Suprapubic skin (tissue), 4 donors: ENCODE results near the gene GPR132. TPM values are rescaled to one million over a fixed set of nuclear protein-coding genes. Genes with fewer than 3 reads are reported as not detected.

ENCODE experiments used
- DNase-seq, 2 donors: peaks; one replicate each; pipeline ENCODE4 v3.0.0-alpha.2; 2019; ENCODE audit warnings: low spot score in 2 of 2
- H3K27ac ChIP-seq: fragments of 200-600 bp; sonication (generic); one replicate; pipeline ENCODE4 v1.5.1; 2019
- H3K27me3 ChIP-seq: fragments of 200-600 bp; sonication (generic); one replicate; pipeline ENCODE4 v1.5.1; 2019
- H3K36me3 ChIP-seq: fragments of 200-600 bp; sonication (generic); one replicate; pipeline ENCODE4 v1.5.1; 2019
- H3K4me1 ChIP-seq: fragments of 200-600 bp; sonication (generic); one replicate; pipeline ENCODE4 v1.5.1; 2019
- H3K4me3 ChIP-seq: fragments of 200-600 bp; sonication (generic); one replicate; pipeline ENCODE4 v1.5.1; 2019; ENCODE audit warnings: mild to moderate bottlenecking
- H3K9me3 ChIP-seq: fragments of 200-600 bp; sonication (generic); one replicate; pipeline ENCODE4 v1.5.1; 2019
- EP300 ChIP-seq: sonication (generic); formaldehyde crosslinking; IDR thresholded peaks from one replicate; pipeline ENCODE4 v1.6.1; 2017; ENCODE audit warnings: antibody characterized with exemption
- POLR2A ChIP-seq, 2 donors: fragments of 450-650 bp; IDR thresholded peaks; one replicate each; pipeline ENCODE4 v1.6.1; 2017; ENCODE audit warnings: antibody characterized with exemption in 2 of 2, mild to moderate bottlenecking in 2 of 2, moderate library complexity in 2 of 2
- POLR2AphosphoS5 ChIP-seq, 3 donors: sonication (generic); formaldehyde crosslinking; IDR thresholded peaks; one replicate each; pipeline ENCODE4 v1.6.1; 2017; ENCODE audit warnings: antibody characterized with exemption in 3 of 3
- WGBS: methylation state at CpG from one replicate; pipeline ENCODE4 v1.1.5; 2018; 5-methylcytosine and 5-hydroxymethylcytosine counted together
- total RNA-seq, 4 donors: library from RNA; depleted of rRNA; stranded (reverse); fragments of >200 nt; gene quantifications; one replicate each; pipeline ENCODE4 v1.1.0, GENCODE V29; 2016
- TF ChIP-seq, protein P1 (sequence below), 2 donors: fragments of 200-600 bp in 1 of 2; fragments of 450-650 bp in 1 of 2; sonication (generic) in 1 of 2; IDR thresholded peaks; one replicate each; pipeline ENCODE4 v1.5.1; 2016 to 2019; ENCODE audit warnings: antibody characterized with exemption in 2 of 2, mild to moderate bottlenecking in 1 of 2, moderate library complexity in 1 of 2

GPR132 gene
- total RNA-seq, 4 donors from 2014 or later, result 0.95 to 2.7 (median 1.3) TPM

DNA sequence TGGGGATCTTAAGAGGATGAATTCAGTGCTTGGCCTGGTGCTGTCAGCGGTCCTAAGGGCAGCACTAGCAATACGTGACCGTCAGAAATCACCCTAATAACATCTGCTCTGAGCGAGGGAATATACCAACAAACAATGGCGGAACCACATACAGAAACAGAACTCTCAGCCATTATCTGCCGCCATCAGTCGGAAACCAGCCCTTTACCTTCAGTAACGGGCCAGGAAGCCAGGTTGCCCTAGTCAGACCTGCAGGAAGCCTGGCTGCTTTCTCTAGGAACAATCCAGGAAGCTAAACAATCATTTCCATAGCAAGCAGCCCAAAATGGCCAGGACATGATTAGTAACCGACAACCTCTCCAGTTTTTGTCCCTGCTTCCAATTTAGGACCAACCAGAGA is 50.0 kb downstream of the GPR132 start:
- TF ChIP-seq POLR2A (IDR thresholded peaks at IDR 0.05) (no peak), POLR2AphosphoS5 (IDR thresholded peaks at IDR 0.05) (no peak), EP300 (no peak)
- TF ChIP-seq, protein P1, sequence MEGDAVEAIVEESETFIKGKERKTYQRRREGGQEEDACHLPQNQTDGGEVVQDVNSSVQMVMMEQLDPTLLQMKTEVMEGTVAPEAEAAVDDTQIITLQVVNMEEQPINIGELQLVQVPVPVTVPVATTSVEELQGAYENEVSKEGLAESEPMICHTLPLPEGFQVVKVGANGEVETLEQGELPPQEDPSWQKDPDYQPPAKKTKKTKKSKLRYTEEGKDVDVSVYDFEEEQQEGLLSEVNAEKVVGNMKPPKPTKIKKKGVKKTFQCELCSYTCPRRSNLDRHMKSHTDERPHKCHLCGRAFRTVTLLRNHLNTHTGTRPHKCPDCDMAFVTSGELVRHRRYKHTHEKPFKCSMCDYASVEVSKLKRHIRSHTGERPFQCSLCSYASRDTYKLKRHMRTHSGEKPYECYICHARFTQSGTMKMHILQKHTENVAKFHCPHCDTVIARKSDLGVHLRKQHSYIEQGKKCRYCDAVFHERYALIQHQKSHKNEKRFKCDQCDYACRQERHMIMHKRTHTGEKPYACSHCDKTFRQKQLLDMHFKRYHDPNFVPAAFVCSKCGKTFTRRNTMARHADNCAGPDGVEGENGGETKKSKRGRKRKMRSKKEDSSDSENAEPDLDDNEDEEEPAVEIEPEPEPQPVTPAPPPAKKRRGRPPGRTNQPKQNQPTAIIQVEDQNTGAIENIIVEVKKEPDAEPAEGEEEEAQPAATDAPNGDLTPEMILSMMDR (IDR thresholded peaks at IDR 0.05), result no peak
- H3K4me1 ChIP-seq, result peaks cover 72% of the 10 kb centered on the region

DNA sequence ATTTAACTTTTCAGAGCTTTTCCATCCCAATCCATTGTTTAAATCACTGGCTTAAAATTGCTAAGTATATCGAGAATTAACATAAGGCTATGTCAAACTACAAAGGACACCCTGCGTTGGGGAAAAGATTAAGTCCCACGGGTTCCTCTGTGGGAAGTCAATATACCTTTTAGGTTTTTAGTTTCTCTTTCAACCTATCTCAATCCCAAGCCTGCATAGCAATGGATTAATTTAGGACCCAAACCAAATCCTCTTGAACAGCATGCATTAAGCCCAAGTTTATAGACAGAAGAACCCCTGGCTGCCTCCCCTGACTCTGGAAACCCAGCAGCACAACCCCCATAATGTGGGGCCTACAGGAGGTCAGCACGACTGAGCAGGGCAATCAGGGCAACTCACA is 50.6 kb downstream of the GPR132 start:
- no peaks in the 10 kb centered on the region for H3K27me3 ChIP-seq
- 58% methylated on average over 4 of the region's 4 CpGs for WGBS
- peaks cover 21% of the 10 kb centered on the region for H3K36me3 ChIP-seq
- no peak overlapping the region for H3K4me3 ChIP-seq
- no peaks in the 10 kb centered on the region for H3K9me3 ChIP-seq
- TF ChIP-seq POLR2A (IDR thresholded peaks at IDR 0.05), result no peak
- TF ChIP-seq, protein P1 (IDR thresholded peaks at IDR 0.05), result no peak
- TF ChIP-seq EP300, result no peak
- no peak for TF ChIP-seq POLR2AphosphoS5 (IDR thresholded peaks at IDR 0.05)
- H3K27ac ChIP-seq, result no peak overlapping the region
- DNase-seq, result no peak
- peaks cover 66% of the 10 kb centered on the region for H3K4me1 ChIP-seq

More for the DNA sequence above, 50.0 kb downstream of the GPR132 start:
- 83% methylated on average over 9 of the region's 9 CpGs for WGBS
- H3K9me3 ChIP-seq, result no peaks in the 10 kb centered on the region
- no peaks in the 10 kb centered on the region for H3K27me3 ChIP-seq
- H3K36me3 ChIP-seq, result peaks cover 15% of the 10 kb centered on the region
- no peak overlapping the region for H3K4me3 ChIP-seq
- DNase-seq, result peak in 1 of 2 donors; percentile 17
- peak overlapping the region; percentile 78 for H3K27ac ChIP-seq

DNA sequence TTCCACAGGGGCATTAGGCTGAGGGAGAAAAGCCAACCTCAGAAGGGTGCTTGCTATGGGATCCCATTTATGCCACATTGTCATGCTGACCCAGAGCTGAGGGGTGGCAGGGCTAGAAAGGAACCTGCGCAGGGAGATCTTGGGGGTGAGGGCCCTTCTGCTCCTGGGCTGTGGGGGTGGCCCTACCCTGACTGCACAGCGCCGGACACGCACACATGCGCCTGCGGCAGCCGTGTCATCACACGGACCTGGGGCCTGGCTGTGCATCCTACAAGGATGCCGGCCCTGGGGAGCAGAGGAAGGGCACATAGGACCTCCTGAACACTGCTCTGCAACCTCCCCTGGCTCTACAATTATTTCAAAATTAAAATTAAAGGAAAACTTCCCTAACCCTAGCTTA is 51.2 kb downstream of the GPR132 start:
- Histone ChIP-seq H3K4me3 (no peak overlapping the region), H3K9me3 (no peaks in the 10 kb centered on the region), H3K36me3 (peaks cover 27% of the 10 kb centered on the region), H3K27me3 (no peaks in the 10 kb centered on the region), H3K4me1 (peaks cover 60% of the 10 kb centered on the region), H3K27ac (no peak overlapping the region)
- no peak for DNase-seq
- WGBS, result 81% methylated on average over 4 of the region's 9 CpGs
- TF ChIP-seq POLR2A (IDR thresholded peaks at IDR 0.05) (no peak), POLR2AphosphoS5 (IDR thresholded peaks at IDR 0.05) (no peak), EP300 (no peak)
- TF ChIP-seq, protein P1 (IDR thresholded peaks at IDR 0.05), result no peak

DNA sequence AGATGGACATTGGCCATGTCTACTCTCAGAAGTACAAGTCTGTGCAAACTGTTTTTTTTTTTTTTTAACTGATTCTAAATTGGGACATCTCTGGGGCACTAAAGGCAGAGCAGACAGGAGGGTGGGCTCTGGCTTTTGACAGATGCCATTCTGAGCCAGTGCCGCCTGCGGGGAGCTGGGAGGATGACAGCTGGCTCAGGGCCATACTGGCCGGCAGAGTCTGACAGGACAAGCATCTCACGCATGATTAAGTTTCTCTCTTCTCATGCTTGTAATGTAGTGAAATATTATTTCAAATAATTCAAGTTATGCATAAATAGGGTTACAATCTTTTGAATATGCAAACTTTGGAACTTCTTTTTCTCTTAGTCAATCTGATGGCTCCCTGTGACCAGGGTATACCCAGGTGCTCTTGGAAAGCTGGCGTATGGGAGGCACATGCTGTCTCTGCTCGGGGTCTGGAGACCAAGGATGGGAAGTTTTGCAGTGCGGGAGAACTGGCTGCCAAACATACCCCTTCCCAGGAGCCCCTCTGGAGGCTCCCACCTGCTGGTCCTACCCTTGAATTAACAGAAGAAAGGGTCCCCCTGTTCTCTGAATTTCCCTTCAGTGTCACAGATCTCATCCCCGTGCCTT is 52.0 kb downstream of the GPR132 start:
- no peak overlapping the region for H3K27ac ChIP-seq
- TF ChIP-seq, protein P1 (IDR thresholded peaks at IDR 0.05), result peak in 1 of 2 donors; percentile 13
- no peak for TF ChIP-seq EP300
- TF ChIP-seq POLR2A (IDR thresholded peaks at IDR 0.05), result no peak
- TF ChIP-seq POLR2AphosphoS5 (IDR thresholded peaks at IDR 0.05), result no peak
- 37% methylated on average over 8 of the region's 8 CpGs for WGBS
- H3K4me3 ChIP-seq, result no peak overlapping the region
- no peaks in the 10 kb centered on the region for H3K27me3 ChIP-seq
- peak in 1 of 2 donors; percentile 54 for DNase-seq
- H3K4me1 ChIP-seq, result peaks cover 52% of the 10 kb centered on the region
- peaks cover 34% of the 10 kb centered on the region for H3K36me3 ChIP-seq
- H3K9me3 ChIP-seq, result no peaks in the 10 kb centered on the region

DNA sequence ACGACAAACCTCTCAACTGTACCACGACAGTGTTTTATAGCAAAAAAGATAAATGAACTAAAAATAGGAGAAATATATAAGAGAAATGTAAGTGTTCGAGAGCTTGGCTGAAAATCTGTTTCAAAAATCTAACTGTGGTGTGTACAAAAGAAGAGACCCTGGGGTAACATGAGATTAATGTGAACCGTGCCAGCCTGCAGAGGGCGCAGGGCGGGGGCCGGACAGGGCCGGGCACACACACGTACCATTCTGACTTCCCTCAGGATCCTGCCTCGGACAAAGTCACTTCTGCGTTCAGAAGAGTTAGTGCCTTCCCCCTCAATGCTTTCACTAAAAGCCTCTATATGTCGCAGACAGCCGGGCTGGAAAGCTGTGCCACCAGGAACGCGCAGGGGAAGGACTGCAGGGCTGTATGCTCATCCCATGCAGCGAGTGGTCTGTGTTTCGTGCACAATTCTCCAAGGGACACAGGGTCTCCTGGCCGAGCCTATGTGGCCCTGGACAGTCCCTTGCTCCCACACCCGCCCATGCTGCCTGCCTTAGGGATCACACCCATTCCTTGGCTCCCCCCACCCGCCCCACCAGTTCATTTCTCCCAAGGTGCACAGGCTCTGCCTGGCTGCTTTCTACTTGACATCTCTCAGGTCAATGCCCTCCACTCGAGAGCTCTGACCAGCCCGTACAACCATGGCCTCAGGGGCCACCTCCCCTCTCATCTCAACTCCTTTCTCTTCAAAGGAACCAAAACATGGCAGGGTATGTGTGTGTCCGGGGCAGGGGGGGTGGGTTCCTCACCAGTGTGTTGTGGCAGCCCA is 52.9 kb downstream of the GPR132 start:
- Histone ChIP-seq H3K27me3 (no peaks in the 10 kb centered on the region), H3K4me1 (peaks cover 45% of the 10 kb centered on the region), H3K4me3 (no peak overlapping the region), H3K27ac (no peak overlapping the region), H3K9me3 (no peaks in the 10 kb centered on the region), H3K36me3 (peaks cover 43% of the 10 kb centered on the region)
- no peak for TF ChIP-seq POLR2A (IDR thresholded peaks at IDR 0.05)
- TF ChIP-seq, protein P1 (IDR thresholded peaks at IDR 0.05), result peak in 1 of 2 donors; percentile 53
- no peak for TF ChIP-seq EP300
- 44% methylated on average over 15 of the region's 23 CpGs for WGBS
- DNase-seq, result no peak
